ENCODE measurements around the gene KIRREL3.

GRCh38 chr11:126619516-126619915 lies 381.1 kb downstream of the KIRREL3 start:
- no peak for TF ChIP-seq CTCF (IDR thresholded peaks at IDR 0.05 in 8 of 11, conservative IDR thresholded peaks at IDR 0.05 in 3 of 11)
- no peak for TF ChIP-seq POLR2AphosphoS5 (IDR thresholded peaks at IDR 0.05)
- TF ChIP-seq POLR2A (IDR thresholded peaks at IDR 0.05) = no peak
